Nephron (organoid): ENCODE results near the gene SPACA5.

Source experiments
- H3K27ac Mint-ChIP-seq, 3 experiments: 2 replicates each; pipeline ENCODE4 v1.8.0; 2020; ENCODE audit warnings: mixed read lengths in 3 of 3, mild to moderate bottlenecking in 2 of 3, moderate library complexity in 1 of 3
- H3K27me3 Mint-ChIP-seq: 2 replicates; pipeline ENCODE4 v1.8.0; 2021; ENCODE audit warnings: low read depth, mild to moderate bottlenecking, moderate library complexity, mixed read lengths
- H3K36me3 Mint-ChIP-seq: 2 replicates; pipeline ENCODE4 v1.8.0; 2020; ENCODE audit warnings: low read depth, mixed read lengths
- H3K4me1 Mint-ChIP-seq: 2 replicates; pipeline ENCODE4 v1.8.0; 2020; ENCODE audit warnings: mixed read lengths
- H3K4me3 Mint-ChIP-seq, 3 experiments: 2 replicates each; pipeline ENCODE4 v1.8.0; 2020; ENCODE audit warnings: mild to moderate bottlenecking in 3 of 3, mixed read lengths in 3 of 3, moderate library complexity in 2 of 3
- H3K9me3 Mint-ChIP-seq: 2 replicates; pipeline ENCODE4 v1.8.0; 2020; ENCODE audit warnings: mixed read lengths
- TF ChIP-seq, protein P1 (sequence below), 3 experiments: fragments of 200-600 bp; sonication (generic); IDR thresholded peaks; one replicate each; pipeline ENCODE4 v1.5.0; 2021; ENCODE audit warnings: antibody characterized with exemption in 3 of 3; ENCODE audit not compliant: unreplicated experiment in 3 of 3

SPACA5 gene

DNA sequence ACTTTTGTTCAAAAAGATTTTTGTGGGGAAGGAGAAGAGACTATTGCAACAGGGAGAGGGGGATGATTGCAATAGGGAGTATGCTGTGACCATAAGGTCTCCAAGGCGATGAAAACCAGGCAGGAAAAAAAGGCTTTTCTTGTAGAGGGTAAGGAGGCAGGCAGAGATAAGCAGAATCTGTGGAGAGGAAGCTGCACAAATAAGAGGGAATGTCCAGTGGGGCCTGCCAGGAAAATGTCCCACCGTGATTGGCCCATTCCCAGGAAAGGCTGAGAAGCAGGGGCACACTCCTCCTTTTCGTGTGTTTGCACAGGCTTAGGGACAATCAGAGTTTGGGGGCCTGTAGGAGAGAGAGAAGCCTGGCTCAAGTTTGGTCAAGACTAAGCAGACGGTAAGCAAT, 29.1 kb downstream of the SPACA5 start:
- Mint-ChIP-seq H3K36me3 (no peaks in the 10 kb centered on the region), H3K27me3 (no peaks in the 10 kb centered on the region), H3K27ac (peak overlapping the region; percentile 69 to 88 (median 86)), H3K4me1 (peaks cover 6% of the 10 kb centered on the region), H3K4me3 (no peak overlapping the region), H3K9me3 (peaks cover 17% of the 10 kb centered on the region)
- TF ChIP-seq, protein P1, sequence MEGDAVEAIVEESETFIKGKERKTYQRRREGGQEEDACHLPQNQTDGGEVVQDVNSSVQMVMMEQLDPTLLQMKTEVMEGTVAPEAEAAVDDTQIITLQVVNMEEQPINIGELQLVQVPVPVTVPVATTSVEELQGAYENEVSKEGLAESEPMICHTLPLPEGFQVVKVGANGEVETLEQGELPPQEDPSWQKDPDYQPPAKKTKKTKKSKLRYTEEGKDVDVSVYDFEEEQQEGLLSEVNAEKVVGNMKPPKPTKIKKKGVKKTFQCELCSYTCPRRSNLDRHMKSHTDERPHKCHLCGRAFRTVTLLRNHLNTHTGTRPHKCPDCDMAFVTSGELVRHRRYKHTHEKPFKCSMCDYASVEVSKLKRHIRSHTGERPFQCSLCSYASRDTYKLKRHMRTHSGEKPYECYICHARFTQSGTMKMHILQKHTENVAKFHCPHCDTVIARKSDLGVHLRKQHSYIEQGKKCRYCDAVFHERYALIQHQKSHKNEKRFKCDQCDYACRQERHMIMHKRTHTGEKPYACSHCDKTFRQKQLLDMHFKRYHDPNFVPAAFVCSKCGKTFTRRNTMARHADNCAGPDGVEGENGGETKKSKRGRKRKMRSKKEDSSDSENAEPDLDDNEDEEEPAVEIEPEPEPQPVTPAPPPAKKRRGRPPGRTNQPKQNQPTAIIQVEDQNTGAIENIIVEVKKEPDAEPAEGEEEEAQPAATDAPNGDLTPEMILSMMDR (IDR thresholded peaks at IDR 0.05; ENCODE audit: unreplicated experiment in 3 of 3) = no peak

DNA sequence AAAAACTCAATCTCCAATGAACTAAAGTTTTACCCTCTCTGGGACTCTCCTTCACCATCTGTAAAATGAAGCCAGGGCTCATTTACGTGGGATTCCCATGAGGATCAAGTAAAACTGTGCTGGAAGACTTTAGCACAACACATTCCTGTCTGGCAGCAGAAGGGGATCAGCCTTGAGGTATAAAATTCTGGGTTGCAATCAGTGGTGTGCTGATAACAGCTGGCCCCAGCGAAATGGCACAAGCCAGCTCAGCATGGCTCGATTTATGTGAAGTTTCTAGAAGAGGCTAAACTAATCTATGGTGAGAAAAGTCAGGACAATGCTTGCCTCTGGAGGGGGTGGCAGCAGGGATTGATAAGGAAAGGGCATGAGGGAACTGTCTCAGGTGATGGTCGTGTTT, 36.3 kb downstream of the SPACA5 start:
- no peaks in the 10 kb centered on the region for H3K27me3 Mint-ChIP-seq
- peaks cover 3% of the 10 kb centered on the region for H3K36me3 Mint-ChIP-seq
- no peak overlapping the region for H3K27ac Mint-ChIP-seq
- no peak overlapping the region for H3K4me3 Mint-ChIP-seq
- TF ChIP-seq, protein P1 (IDR thresholded peaks at IDR 0.05; ENCODE audit: unreplicated experiment in 3 of 3) = no peak
- peaks cover 14% of the 10 kb centered on the region for H3K9me3 Mint-ChIP-seq
- H3K4me1 Mint-ChIP-seq = peaks cover 12% of the 10 kb centered on the region

DNA sequence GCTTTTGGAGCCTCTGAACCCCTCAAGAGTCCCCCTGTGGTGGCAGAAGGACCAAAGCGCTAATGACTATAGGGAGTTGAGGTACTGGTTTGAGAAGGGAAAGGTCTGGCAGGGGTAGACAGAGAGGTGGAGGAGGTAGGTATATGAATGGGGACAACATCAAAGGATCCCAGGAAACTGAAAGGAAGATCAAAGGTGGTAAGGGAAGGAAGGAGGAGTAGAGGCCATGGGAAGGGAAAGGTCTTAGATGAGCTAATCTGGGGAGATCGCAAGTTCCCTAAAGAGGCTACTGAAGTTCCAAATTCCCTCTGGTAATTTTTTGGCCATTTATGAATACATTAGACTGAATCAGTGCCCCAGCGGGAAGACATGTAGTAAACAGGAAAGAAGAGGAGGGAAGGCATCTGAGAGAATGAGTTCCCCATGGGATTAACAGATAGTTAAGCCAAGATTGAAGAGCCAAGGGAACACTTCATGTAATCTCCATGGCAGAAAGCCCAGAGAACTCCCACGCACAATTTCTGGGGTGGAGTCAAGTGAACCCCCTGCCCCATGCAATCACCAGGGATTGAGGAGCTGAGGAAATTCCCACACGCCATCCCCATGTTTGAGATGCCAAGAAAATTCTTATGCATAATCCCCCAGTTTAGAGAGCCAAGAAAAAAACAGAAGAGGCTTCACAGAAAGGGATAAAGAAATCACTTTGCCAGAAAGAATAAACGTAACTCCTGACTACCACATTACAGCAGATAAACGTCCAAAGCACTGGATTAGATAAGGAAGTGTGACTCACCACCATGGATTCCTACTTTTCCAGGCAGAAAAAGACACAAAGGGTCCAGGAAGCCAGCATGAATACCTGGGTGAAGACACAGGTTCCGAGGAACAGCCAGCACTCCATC, 38.9 kb downstream of the SPACA5 start:
- Mint-ChIP-seq H3K9me3 (peaks cover 11% of the 10 kb centered on the region), H3K4me1 (peaks cover 12% of the 10 kb centered on the region), H3K27ac (peak overlapping the region; percentile 79 to 95 (median 84)), H3K4me3 (no peak overlapping the region), H3K36me3 (peaks cover 3% of the 10 kb centered on the region), H3K27me3 (no peaks in the 10 kb centered on the region)
- TF ChIP-seq, protein P1 (IDR thresholded peaks at IDR 0.05; ENCODE audit: unreplicated experiment in 3 of 3) = no peak

DNA sequence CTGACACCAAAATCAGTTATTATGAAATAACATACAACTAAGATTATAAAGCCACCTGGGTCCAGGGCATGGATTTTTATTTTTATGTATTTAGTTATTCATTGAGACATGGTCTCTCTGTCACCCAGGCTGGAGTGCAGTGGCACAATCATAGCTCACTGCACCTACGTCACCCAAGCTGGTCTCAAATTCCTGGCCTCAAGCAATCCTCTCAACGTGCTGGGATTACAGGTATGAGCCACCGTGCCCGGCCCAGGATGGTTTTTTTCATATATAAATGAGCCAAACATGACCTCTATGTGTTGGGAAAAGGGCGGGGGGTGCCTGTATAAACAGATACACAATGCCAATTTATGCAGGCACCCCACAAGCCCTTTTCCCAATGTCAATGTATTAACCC, 40.1 kb downstream of the SPACA5 start:
- no peak overlapping the region for H3K27ac Mint-ChIP-seq
- H3K36me3 Mint-ChIP-seq = peaks cover 3% of the 10 kb centered on the region
- TF ChIP-seq, protein P1 (IDR thresholded peaks at IDR 0.05; ENCODE audit: unreplicated experiment in 3 of 3) = no peak
- H3K9me3 Mint-ChIP-seq = peaks cover 11% of the 10 kb centered on the region
- H3K4me1 Mint-ChIP-seq = peaks cover 12% of the 10 kb centered on the region
- no peaks in the 10 kb centered on the region for H3K27me3 Mint-ChIP-seq
- H3K4me3 Mint-ChIP-seq = no peak overlapping the region

DNA sequence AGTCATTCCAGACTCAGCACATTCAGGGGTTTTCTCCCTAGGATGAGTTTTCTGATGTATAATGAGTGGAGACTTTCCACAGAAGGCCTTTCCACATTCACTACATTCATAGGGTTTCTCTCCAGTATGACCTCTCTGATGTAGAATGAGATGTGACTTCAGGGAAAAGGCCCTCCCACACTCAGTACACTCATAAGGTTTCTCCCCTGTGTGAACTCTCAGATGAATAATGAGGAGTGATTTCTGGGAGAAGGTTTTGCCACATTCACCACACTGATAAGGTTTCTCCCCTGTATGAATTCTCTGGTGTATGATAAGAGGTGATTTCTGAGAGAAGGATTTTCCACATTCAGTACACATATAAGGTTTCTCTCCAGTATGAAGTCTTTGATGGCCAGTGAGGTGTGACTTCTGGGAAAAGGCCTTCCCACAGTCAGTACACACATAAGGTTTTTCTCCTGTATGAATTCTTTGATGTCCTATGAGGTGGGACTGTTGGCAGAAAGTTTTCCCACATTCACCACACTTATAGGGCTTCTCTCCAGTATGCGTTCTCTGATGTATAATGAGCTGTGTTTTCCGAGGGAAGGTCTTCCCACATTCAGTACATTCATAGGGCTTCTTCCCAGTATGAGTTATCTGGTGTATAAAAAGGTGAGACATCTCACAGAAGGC, 52.0 kb downstream of the SPACA5 start:
- Mint-ChIP-seq H3K4me1 (no peaks in the 10 kb centered on the region), H3K36me3 (peaks cover 72% of the 10 kb centered on the region), H3K9me3 (peaks cover 57% of the 10 kb centered on the region), H3K27me3 (no peaks in the 10 kb centered on the region), H3K4me3 (no peak overlapping the region), H3K27ac (no peak overlapping the region)
- TF ChIP-seq, protein P1 (IDR thresholded peaks at IDR 0.05; ENCODE audit: unreplicated experiment in 3 of 3) = no peak
